Measurements from ENCODE around the gene EMX2. TPM values are rescaled to one million over a fixed set of nuclear protein-coding genes. Genes with fewer than 3 reads are reported as not detected.

EMX2 gene
- total RNA-seq, 4 donors from 2014 or later: 2.7 to 7.0 (median 4.7) TPM

GRCh38 chr10:117565068-117565467, 22.5 kb downstream of the EMX2 start:
- TF ChIP-seq, protein P1, sequence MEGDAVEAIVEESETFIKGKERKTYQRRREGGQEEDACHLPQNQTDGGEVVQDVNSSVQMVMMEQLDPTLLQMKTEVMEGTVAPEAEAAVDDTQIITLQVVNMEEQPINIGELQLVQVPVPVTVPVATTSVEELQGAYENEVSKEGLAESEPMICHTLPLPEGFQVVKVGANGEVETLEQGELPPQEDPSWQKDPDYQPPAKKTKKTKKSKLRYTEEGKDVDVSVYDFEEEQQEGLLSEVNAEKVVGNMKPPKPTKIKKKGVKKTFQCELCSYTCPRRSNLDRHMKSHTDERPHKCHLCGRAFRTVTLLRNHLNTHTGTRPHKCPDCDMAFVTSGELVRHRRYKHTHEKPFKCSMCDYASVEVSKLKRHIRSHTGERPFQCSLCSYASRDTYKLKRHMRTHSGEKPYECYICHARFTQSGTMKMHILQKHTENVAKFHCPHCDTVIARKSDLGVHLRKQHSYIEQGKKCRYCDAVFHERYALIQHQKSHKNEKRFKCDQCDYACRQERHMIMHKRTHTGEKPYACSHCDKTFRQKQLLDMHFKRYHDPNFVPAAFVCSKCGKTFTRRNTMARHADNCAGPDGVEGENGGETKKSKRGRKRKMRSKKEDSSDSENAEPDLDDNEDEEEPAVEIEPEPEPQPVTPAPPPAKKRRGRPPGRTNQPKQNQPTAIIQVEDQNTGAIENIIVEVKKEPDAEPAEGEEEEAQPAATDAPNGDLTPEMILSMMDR (IDR thresholded peaks at IDR 0.05; ENCODE audit: low read depth): no peak

DNA sequence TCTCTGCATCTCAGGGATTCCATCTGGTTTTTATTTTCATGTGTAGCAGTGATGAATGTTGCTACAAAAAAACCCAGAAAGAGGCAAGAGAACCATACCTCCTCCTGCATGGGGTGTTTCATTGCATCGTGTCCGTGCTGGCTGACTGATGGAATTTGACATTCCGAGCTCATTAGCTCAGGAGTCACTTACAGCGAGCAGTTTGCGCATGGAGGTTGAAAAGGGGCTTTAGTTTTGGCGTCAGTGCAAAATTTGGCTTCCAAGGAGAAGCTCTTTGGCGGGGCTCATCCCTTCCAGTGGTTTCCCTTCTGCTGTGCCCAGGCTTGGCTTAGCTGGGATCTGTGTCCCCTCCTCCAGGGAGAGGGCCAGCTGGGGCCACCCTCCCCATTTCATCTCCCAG, 25.8 kb downstream of the EMX2 start:
- TF ChIP-seq, protein P1 (IDR thresholded peaks at IDR 0.05; ENCODE audit: low read depth): no peak

DNA sequence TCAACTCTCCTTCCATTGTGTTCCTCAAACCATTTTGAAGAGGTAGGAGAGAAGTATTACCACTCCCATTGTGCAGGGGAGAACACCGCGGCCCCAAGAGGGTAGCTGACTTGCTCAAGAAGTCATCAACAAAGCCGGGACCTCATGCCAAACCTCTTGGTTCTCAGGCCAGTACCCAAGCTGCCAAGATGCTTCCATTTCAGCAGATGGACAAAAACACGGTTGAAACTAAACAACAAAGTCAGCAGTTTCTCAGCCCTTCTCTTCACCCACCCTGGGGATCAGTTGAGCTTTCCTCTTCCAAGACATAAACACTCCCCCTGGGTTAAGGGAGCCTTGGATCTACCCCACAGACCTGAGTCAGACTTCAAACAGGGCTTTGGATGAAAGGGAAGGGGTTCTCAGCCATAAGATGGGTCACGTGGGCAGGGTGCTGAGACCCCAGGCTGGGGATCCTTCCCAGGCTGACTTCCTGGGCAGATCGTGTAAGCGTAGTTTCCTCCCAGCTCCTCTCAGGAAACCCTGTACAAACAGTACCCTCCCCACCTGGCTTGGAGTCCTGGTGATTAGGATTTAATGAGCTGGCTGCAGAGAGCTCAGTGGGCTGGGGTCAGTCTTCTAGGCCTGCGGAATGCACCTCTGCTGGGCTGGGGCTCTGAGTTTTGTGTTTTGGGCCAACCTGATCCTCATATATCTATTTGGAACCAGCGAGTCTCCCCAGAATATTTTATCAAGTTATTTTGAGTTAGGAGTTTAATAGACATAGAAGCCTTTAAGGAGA, 27.3 kb downstream of the EMX2 start:
- TF ChIP-seq, protein P1 (IDR thresholded peaks at IDR 0.05; ENCODE audit: low read depth): no peak

DNA sequence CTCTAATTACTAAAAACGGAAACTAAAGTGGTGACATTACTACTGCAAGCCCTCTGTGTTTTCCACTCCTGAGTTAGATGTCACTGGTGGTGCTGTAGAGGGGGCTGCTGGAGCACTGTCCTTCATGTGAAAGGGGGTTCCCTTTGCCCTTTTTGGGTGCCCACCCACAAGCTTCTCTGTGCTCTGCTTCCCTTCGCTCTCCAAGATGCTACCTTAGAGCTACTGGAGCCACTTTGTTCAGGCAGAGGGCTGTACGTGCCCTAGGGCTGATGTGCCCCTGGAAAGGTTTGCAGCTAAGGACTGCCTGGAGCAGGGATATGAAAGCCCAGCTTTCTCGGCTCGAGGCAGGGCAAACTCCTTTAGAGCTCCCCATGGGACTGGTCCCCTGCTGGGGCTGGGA, 28.3 kb downstream of the EMX2 start:
- TF ChIP-seq, protein P1 (IDR thresholded peaks at IDR 0.05; ENCODE audit: low read depth): no peak

DNA sequence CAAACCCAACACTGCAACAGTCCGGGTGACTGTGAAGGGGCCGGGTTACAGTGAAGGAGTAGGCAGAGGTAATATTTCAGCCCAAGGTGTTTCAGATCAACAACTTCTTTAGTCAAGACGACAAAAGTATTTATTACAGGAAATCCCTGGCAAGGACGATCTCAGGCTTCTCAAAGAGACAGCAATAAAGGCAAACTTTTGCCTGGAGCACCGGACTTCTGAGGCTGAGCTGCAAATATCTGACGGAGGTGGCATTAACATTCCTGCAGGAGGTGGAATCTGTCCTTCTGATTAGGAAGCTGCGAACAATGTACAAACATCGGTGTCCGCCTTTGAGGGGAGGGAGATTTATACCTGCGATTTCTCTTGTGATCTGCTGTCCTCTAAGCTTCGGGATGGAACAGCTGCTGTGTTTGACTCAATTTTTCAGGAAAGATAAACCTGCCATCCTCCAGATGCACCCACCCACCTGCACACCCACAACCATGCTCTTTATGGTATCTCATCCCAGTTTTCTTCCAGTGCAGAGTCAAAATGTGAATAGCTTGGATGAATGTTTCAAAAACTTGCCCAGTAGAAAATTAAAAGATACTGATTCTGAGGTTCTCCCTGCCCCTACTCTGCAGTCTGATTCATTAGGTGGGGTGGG, 32.1 kb downstream of the EMX2 start:
- TF ChIP-seq, protein P1 (IDR thresholded peaks at IDR 0.05; ENCODE audit: low read depth): no peak

DNA sequence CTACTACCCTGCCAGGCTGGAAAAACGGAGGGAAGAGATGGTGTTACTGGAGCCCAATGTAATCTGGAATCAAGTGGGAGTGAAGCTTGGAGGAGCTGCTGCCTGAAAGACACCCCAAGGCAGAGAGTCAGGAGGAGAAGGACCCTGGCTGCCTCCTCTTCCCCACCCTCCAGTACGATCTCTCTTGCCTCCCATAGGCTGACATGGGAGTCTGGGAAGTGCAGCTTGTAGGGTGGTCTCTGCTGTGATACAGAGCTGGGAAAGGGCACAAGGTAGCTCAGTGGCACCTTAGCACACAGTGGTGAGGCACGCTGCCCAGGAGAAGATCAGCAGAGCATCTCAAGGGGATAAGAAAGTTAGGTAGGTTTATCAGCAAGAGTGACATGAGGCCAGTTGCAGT, 35.9 kb downstream of the EMX2 start:
- TF ChIP-seq, protein P1 (IDR thresholded peaks at IDR 0.05; ENCODE audit: low read depth): no peak

GRCh38 chr10:117578999-117579590, 36.5 kb downstream of the EMX2 start:
- TF ChIP-seq, protein P1 (IDR thresholded peaks at IDR 0.05; ENCODE audit: low read depth): no peak

Data from subcutaneous adipose tissue (tissue), 4 donors.